Neutrophil (primary cell): Measurements from ENCODE around the gene PDIA5.

Source experiments
- H3K27ac ChIP-seq: fragments of 200-600 bp; sonication (generic); 2 replicates; pipeline ENCODE4 v1.5.1; 2016; ENCODE audit warnings: mild to moderate bottlenecking, moderate library complexity
- H3K27me3 ChIP-seq: fragments of 200-600 bp; sonication (generic); 2 replicates; pipeline ENCODE4 v1.6.0; 2016; ENCODE audit warnings: mild to moderate bottlenecking
- H3K36me3 ChIP-seq: fragments of 200-600 bp; sonication (generic); 2 replicates; pipeline ENCODE4 v1.5.1; 2017
- H3K4me1 ChIP-seq, 2 experiments: fragments of 200-600 bp in 1 of 2; sonication (generic) in 1 of 2; 1 replicate in 1 of 2; 2 replicates in 1 of 2; pipeline versions ENCODE4 v1.5.1 to v1.6.1; 2013 to 2016; ENCODE audit warnings: low read depth in 1 of 2, low read length in 1 of 2, mild to moderate bottlenecking in 1 of 2, moderate library complexity in 1 of 2; ENCODE audit not compliant: control insufficient read depth in 1 of 2, insufficient read depth in 1 of 2
- H3K4me3 ChIP-seq, 2 experiments: fragments of 200-600 bp in 1 of 2; sonication (generic) in 1 of 2; 1 replicate in 1 of 2; 2 replicates in 1 of 2; pipeline ENCODE4 v1.5.1; 2013 to 2016; ENCODE audit warnings: low read depth in 1 of 2, low read length in 1 of 2, mild to moderate bottlenecking in 1 of 2, moderate library complexity in 1 of 2
- H3K9me3 ChIP-seq: fragments of 200-600 bp; sonication (generic); 2 replicates; pipeline ENCODE4 v1.5.1; 2016
- CTCF ChIP-seq: fragments of 200-600 bp; sonication (generic); IDR thresholded peaks from 2 replicates; pipeline ENCODE4 v1.5.1; 2016; ENCODE audit warnings: antibody characterized with exemption

The PDIA5 gene

GRCh38 chr3:123157209-123157597 lies 90.4 kb downstream of the PDIA5 start:
- TF ChIP-seq CTCF, result no peak
- no peak overlapping the region for H3K27ac ChIP-seq
- H3K4me3 ChIP-seq, result no peak overlapping the region
- peaks cover 0 to 5% of the 10 kb centered on the region in 2 experiments for H3K4me1 ChIP-seq
- H3K36me3 ChIP-seq, result no peaks in the 10 kb centered on the region
- no peaks in the 10 kb centered on the region for H3K27me3 ChIP-seq
- no peaks in the 10 kb centered on the region for H3K9me3 ChIP-seq

- Histone ChIP-seq H3K36me3 (no peaks in the 10 kb centered on the region), H3K27ac (no peak overlapping the region), H3K9me3 (no peaks in the 10 kb centered on the region), H3K4me1 (peaks cover 0 to 5% of the 10 kb centered on the region in 2 experiments), H3K27me3 (no peaks in the 10 kb centered on the region), H3K4me3 (no peak overlapping the region)
- no peak for TF ChIP-seq CTCF
These were observed 90.9 kb downstream of the PDIA5 start for GRCh38 chr3:123157598-123158287.

GRCh38 chr3:123158330-123158729 lies 91.5 kb downstream of the PDIA5 start:
- TF ChIP-seq CTCF, result no peak
- H3K27ac ChIP-seq, result no peak overlapping the region
- no peaks in the 10 kb centered on the region for H3K36me3 ChIP-seq
- H3K4me1 ChIP-seq, result peaks cover 0 to 5% of the 10 kb centered on the region in 2 experiments
- no peaks in the 10 kb centered on the region for H3K9me3 ChIP-seq
- no peaks in the 10 kb centered on the region for H3K27me3 ChIP-seq
- no peak overlapping the region for H3K4me3 ChIP-seq

GRCh38 chr3:123158899-123159390 lies 92.1 kb downstream of the PDIA5 start:
- Histone ChIP-seq H3K36me3 (no peaks in the 10 kb centered on the region), H3K27me3 (no peaks in the 10 kb centered on the region), H3K27ac (no peak overlapping the region), H3K4me1 (peaks cover 0 to 5% of the 10 kb centered on the region in 2 experiments), H3K4me3 (no peak overlapping the region), H3K9me3 (no peaks in the 10 kb centered on the region)
- no peak for TF ChIP-seq CTCF

GRCh38 chr3:123159926-123160635 lies 93.3 kb downstream of the PDIA5 start:
- Histone ChIP-seq H3K36me3 (no peaks in the 10 kb centered on the region), H3K27ac (no peak overlapping the region), H3K9me3 (no peaks in the 10 kb centered on the region), H3K4me1 (no peaks in the 10 kb centered on the region), H3K4me3 (no peak overlapping the region), H3K27me3 (no peaks in the 10 kb centered on the region)
- TF ChIP-seq CTCF, result no peak
